Erythroblast (primary cell): ENCODE results near the gene MALL.
"Not testable (repeated sequence)": the region's sequence is repeated elsewhere in the genome, so short reads cannot be mapped to it uniquely, and the experiment has no call there.

ENCODE experiments used
- GATA1 ChIP-seq: IDR thresholded peaks from 2 replicates; pipeline ENCODE4 v1.6.1; 2011; ENCODE audit warnings: low read depth, mild to moderate bottlenecking, control low read depth, low read length, moderate library complexity
- POLR2A ChIP-seq: IDR thresholded peaks from 2 replicates; pipeline ENCODE4 v1.6.1; 2011; ENCODE audit warnings: mild to moderate bottlenecking, low read length

- not testable (repeated sequence) for TF ChIP-seq POLR2A, GATA1
These were observed 45.8 kb downstream of the MALL start for GRCh38 chr2:110069869-110070268.
